GM21576 (cell line): ENCODE data around the gene TNF.

Source experiments
- ATAC-seq: cut with Tn5 transposase; IDR thresholded peaks from one replicate; pipeline ENCODE4 v1.9.1; 2021; ENCODE audit warnings: mild to moderate bottlenecking, moderate library complexity; ENCODE audit not compliant: unreplicated experiment

TNF gene

GRCh38 chr6:31622684-31623091, 47.3 kb downstream of the TNF start:
- ATAC-seq: no peak

GRCh38 chr6:31624070-31624469, 48.7 kb downstream of the TNF start:
- no peak for ATAC-seq

GRCh38 chr6:31626952-31627351, 51.6 kb downstream of the TNF start:
- ATAC-seq: no peak

GRCh38 chr6:31627690-31628287, 52.4 kb downstream of the TNF start:
- no peak for ATAC-seq
